HG02973 (cell line): ENCODE results near the gene ITGA5.
"Not testable (repeated sequence)": the region's sequence is repeated elsewhere in the genome, so short reads cannot be mapped to it uniquely, and the experiment has no call there.

Experiments
- ATAC-seq: cut with Tn5 transposase; IDR thresholded peaks from one replicate; pipeline ENCODE4 v1.9.1; 2021; ENCODE audit warnings: moderate library complexity; ENCODE audit not compliant: unreplicated experiment

ITGA5 gene

DNA sequence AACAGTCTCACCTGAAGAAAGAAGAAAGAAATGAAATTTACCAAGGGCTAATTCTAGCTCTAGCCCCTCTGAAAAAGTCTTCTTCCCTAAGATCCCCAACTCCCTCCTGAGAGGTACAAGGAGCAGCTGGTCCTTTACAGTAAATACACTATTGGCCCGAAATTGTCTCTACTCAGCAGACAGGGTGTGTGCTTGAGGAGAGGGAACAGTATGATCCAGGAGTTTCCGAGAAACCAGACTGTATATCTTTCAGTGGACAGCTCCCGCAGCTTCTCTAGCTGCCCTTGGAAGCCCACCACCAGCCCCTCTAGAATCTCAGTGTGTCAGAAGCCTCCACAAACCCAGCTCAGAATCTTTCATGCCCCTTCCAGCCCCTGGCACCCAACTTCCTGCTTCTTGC lies 62.8 kb downstream of the ITGA5 start:
- ATAC-seq: no peak

- no peak for ATAC-seq
Observed at GRCh38 chr12:54355104-54355815, 63.8 kb downstream of the ITGA5 start.

DNA sequence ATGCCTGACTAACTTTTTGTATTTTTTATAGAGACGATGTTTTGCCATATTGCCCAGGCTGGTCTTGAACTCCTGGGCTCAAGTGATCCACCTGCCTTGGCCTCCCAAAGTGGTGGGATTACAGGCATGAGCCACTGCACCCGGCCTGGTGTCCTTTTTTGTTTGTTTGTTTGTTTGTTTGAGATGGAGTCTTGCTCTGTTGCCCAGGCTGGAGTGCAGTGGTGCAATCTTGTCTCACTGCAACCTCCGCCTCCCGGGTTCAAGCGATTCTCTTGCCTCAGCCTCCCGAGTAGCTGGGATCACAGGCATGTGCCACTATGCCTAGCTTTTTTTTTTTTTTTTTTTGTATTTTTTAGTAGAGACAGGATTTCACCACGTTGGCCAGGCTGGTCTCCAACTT lies 64.8 kb downstream of the ITGA5 start:
- ATAC-seq: not testable (repeated sequence)

DNA sequence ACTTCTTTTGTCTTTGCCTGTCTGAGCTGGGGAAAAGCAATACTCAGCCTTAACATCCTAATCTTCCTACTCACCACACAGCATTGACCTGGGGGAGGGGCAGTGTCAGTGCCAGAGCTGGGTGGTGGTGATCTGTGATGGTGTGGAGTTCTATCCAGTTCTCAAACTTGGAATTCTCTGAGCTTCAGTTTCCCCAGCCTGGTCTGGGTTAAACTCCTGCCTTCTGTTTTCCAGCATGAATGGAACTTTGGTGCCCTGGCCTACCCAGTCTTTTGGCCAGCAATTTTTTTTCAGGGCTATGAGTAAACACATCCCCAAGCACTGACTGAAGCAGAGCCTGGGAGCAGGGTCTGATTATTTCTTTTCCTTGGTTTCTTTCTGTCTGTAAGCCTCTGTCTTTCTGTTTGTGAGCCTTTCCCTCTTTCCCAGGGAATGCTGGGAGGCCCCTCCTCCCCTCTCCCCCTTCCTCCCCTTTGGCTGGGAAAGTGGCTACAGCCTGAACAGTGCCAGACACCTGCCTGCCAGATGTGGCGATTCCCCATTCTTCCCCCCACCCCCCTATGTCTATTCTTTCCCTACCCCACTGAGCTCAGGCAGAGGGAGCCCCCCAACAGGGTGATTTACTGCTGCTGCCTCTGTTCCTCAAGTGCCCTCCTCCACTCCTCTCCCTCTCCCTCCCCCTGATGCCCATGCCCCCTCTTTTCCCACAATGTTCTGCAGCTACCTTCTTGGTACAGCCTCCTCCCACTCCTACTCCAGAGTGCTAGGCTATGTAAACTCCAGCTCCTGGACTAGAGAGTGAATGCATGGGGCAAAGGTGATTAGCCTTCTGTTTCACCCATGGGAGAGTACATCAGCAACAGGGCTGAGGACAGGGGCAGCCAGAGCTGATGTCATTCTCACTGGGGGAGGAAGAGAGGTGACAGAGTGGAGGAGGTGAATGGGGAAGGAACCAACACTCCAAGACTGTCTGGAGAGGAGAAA lies 65.9 kb downstream of the ITGA5 start:
- ATAC-seq: no peak

DNA sequence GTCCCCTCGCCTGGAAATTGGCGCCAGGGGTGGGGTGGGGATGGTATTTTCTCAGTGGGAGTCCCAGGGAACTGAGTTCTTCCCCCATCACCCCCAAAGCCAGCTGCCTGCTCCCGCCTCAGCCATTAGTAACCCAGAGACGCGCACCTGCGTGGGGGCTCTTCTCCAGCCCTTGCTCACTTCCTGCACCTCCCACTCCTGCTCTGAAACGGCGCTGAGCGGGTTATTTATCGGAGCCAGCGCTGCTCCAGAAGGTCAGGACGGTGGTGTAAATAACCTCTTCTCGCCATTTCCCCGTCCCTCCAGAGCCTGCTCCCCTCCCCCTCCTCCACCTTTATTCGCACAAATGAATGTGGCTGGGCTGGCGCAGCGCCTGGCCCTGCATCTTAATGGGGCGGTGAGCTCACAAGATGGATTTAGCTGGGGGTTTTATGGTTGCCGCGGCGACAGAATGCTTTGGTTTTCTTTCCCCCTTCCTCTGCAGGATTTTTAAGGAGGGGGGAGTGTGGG lies 67.0 kb downstream of the ITGA5 start:
- no peak for ATAC-seq

DNA sequence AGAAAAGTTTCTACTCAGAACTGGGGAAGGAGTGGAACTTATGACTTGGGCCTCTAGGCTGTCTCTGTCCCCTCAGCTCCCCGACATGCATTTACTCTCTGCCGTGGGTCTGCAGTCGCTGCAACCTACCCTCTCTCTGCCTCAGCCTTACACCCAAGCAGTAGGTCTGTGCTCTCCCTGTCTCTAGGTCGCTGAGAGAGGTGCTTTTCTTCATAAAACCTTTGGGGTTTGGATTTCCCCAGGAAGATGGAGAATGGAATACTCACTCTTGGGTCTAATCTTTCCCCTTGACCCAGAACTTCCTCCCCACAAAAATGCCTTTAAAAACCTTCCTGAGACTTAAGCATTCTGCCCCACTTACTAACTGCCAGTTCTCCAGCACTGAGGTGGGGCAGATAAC lies 67.7 kb downstream of the ITGA5 start:
- no peak for ATAC-seq

- ATAC-seq: no peak
Observed at GRCh38 chr12:54350743-54351142, 68.3 kb downstream of the ITGA5 start.

DNA sequence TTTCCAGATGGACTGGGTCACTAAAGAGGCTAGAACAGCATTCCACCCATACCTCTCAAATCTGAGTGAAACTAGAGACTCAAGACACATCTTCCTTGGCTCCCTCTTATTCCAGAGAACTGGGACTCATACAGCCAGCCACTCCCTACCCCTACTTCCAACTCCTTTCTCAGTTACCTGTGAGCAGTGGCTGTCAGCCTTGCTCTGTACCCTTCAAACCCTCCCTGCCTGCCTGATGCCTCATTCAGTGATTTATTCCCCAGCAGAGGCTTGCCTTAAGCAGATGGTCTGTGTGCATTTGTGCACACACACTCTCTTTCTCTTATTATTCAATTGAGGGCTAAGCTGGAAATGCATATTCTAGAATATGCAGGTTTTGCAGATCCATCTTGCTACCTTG lies 69.4 kb downstream of the ITGA5 start:
- ATAC-seq: no peak

- no peak for ATAC-seq
Observed at GRCh38 chr12:54349036-54349435, 70.0 kb downstream of the ITGA5 start.
